Suprapubic skin (tissue), 4 donors: Measurements from ENCODE around the gene IFNK.

ENCODE experiments used
- CTCF ChIP-seq, 2 donors: fragments of 200-600 bp in 1 of 2; fragments of 450-650 bp in 1 of 2; sonication (generic) in 1 of 2; IDR thresholded peaks; one replicate each; pipeline ENCODE4 v1.5.1; 2016 to 2019; ENCODE audit warnings: antibody characterized with exemption in 2 of 2, mild to moderate bottlenecking in 1 of 2, moderate library complexity in 1 of 2
- POLR2A ChIP-seq, 2 donors: fragments of 450-650 bp; IDR thresholded peaks; one replicate each; pipeline ENCODE4 v1.6.1; 2017; ENCODE audit warnings: antibody characterized with exemption in 2 of 2, mild to moderate bottlenecking in 2 of 2, moderate library complexity in 2 of 2
- POLR2AphosphoS5 ChIP-seq, 3 donors: sonication (generic); formaldehyde crosslinking; IDR thresholded peaks; one replicate each; pipeline ENCODE4 v1.6.1; 2017; ENCODE audit warnings: antibody characterized with exemption in 3 of 3

- TF ChIP-seq CTCF (IDR thresholded peaks at IDR 0.05): no peak
- TF ChIP-seq POLR2A (IDR thresholded peaks at IDR 0.05): no peak
- no peak for TF ChIP-seq POLR2AphosphoS5 (IDR thresholded peaks at IDR 0.05)
These were observed 40.6 kb downstream of the IFNK start for GRCh38 chr9:27564670-27565069.
